B cell (primary cell): Measurements from ENCODE around the gene EGF.

Experiments used
- CTCF ChIP-seq: fragments of 200-600 bp; IDR thresholded peaks from one replicate; pipeline ENCODE4 v1.8.0; 2022; ENCODE audit warnings: antibody characterized with exemption, mild to moderate bottlenecking
- EZH2 ChIP-seq: IDR thresholded peaks from 2 replicates; pipeline ENCODE4 v1.6.1; 2012; ENCODE audit warnings: borderline replicate concordance, low read depth, mild to moderate bottlenecking, moderate library complexity, low read length; ENCODE audit not compliant: insufficient read depth, poor library complexity, severe bottlenecking

- TF ChIP-seq CTCF (no peak), EZH2 (no peak)
Observed at GRCh38 chr4:109946120-109946519, 33.4 kb downstream of the EGF start.
